Sigmoid colon (tissue), 3 donors: Measurements from ENCODE around the gene TSPAN9.

Source experiments
- POLR2A ChIP-seq, 2 donors: fragments of 450-650 bp; IDR thresholded peaks; one replicate each; pipeline ENCODE4 v1.6.1; 2016; ENCODE audit warnings: antibody characterized with exemption in 2 of 2, mild to moderate bottlenecking in 2 of 2, moderate library complexity in 2 of 2
- TF ChIP-seq, protein P1 (sequence below), 4 experiments: fragments of 450-650 bp in 3 of 4; fragments of 200-600 bp in 1 of 4; IDR thresholded peaks; one replicate each; pipeline ENCODE4 v1.5.1; 2016 to 2019; ENCODE audit warnings: antibody characterized with exemption in 4 of 4, mild to moderate bottlenecking in 3 of 4, moderate library complexity in 2 of 4

DNA sequence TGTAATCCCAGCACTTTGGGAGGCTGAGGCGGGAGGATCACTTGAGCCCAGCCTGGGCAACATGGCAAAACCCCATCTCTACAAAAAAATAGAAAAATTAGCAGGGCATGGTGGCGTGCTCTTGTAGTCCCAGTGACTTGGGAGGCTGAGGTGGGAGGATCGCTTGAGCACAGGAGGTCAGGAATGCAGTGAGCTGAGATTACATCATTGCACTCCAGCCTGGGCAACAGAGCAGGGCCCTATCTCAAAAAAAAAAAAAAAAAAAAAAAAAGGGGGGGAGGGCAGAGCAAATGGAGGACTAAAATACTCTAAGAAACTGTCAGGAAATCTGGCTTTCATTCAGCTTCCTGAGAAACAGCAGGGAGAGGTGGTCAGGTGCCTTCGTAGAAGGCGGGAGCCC, 31.7 kb upstream of the TSPAN9 start:
- TF ChIP-seq, protein P1, sequence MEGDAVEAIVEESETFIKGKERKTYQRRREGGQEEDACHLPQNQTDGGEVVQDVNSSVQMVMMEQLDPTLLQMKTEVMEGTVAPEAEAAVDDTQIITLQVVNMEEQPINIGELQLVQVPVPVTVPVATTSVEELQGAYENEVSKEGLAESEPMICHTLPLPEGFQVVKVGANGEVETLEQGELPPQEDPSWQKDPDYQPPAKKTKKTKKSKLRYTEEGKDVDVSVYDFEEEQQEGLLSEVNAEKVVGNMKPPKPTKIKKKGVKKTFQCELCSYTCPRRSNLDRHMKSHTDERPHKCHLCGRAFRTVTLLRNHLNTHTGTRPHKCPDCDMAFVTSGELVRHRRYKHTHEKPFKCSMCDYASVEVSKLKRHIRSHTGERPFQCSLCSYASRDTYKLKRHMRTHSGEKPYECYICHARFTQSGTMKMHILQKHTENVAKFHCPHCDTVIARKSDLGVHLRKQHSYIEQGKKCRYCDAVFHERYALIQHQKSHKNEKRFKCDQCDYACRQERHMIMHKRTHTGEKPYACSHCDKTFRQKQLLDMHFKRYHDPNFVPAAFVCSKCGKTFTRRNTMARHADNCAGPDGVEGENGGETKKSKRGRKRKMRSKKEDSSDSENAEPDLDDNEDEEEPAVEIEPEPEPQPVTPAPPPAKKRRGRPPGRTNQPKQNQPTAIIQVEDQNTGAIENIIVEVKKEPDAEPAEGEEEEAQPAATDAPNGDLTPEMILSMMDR (IDR thresholded peaks at IDR 0.05) = no peak
- TF ChIP-seq POLR2A (IDR thresholded peaks at IDR 0.05) = no peak
